SK-N-SH treated with all-trans-retinoic acid at 6 μM for 48 hours (cell line): ENCODE measurements around the gene NFYC.

Experiments used
- ATAC-seq: fragments of 200-7000 bp; cut with Tn5 transposase; 3 replicates; pipeline ENCODE4 v1.9.1; 2020; ENCODE audit warnings: mild to moderate bottlenecking, moderate library complexity
- ARNTL ChIP-seq: fragments of 450-650 bp; formaldehyde crosslinking; IDR thresholded peaks from 2 replicates; pipeline ENCODE4 v1.5.0; 2020; ENCODE audit warnings: low read depth, mild to moderate bottlenecking, moderate library complexity, borderline replicate concordance
- CREB5 ChIP-seq: fragments of 250-450 bp; sonication (Bioruptor Pico); IDR thresholded peaks from 2 replicates; pipeline ENCODE4 v1.5.1; 2020; ENCODE audit warnings: low read depth, mild to moderate bottlenecking, moderate library complexity
- CSDC2 ChIP-seq: fragments of 250-450 bp; sonication (Bioruptor Pico); IDR thresholded peaks from 2 replicates; pipeline ENCODE4 v1.5.0; 2020; ENCODE audit warnings: mild to moderate bottlenecking, moderate library complexity
- ESRRG ChIP-seq: fragments of 250-450 bp; sonication (Bioruptor Pico); IDR thresholded peaks from 2 replicates; pipeline ENCODE4 v1.6.1; 2021; ENCODE audit warnings: mild to moderate bottlenecking
- ISL1 ChIP-seq: fragments of 250-450 bp; sonication (Bioruptor Pico); IDR thresholded peaks from 2 replicates; pipeline ENCODE4 v2.1.2; 2022; ENCODE audit warnings: mild to moderate bottlenecking, moderate library complexity
- OSR1 ChIP-seq: fragments of 250-450 bp; sonication (Bioruptor Pico); IDR thresholded peaks from 2 replicates; pipeline ENCODE4 v1.8.0; 2022; ENCODE audit warnings: moderate library complexity, mild to moderate bottlenecking, inconsistent platforms
- PPARA ChIP-seq: fragments of 250-450 bp; sonication (Bioruptor Pico); IDR thresholded peaks from 2 replicates; pipeline ENCODE4 v1.5.0; 2020; ENCODE audit warnings: mild to moderate bottlenecking, borderline replicate concordance
- RARB ChIP-seq: fragments of 250-450 bp; sonication (Bioruptor Pico); IDR thresholded peaks from 2 replicates; pipeline ENCODE4 v1.8.0; 2021; ENCODE audit warnings: mild to moderate bottlenecking, moderate library complexity
- SNAI2 ChIP-seq: fragments of 250-450 bp; sonication (Bioruptor Pico); IDR thresholded peaks from 2 replicates; pipeline ENCODE4 v1.5.0; 2020; ENCODE audit warnings: mild to moderate bottlenecking, moderate library complexity
- TCF4 ChIP-seq: fragments of 250-450 bp; sonication (Bioruptor Pico); IDR thresholded peaks from 2 replicates; pipeline ENCODE4 v1.8.0; 2021; ENCODE audit warnings: mild to moderate bottlenecking, moderate library complexity, borderline replicate concordance
- ZC3H10 ChIP-seq: fragments of 250-450 bp; sonication (Bioruptor Pico); IDR thresholded peaks from 2 replicates; pipeline ENCODE4 v1.5.1; 2021; ENCODE audit warnings: mild to moderate bottlenecking, moderate library complexity
- ZFP3 ChIP-seq: fragments of 250-450 bp; sonication (Bioruptor Pico); IDR thresholded peaks from 2 replicates; pipeline ENCODE4 v1.5.0; 2020; ENCODE audit warnings: mild to moderate bottlenecking, moderate library complexity
- ZFP30 ChIP-seq: fragments of 450-650 bp; formaldehyde crosslinking; IDR thresholded peaks from 2 replicates; pipeline ENCODE4 v1.5.0; 2022; ENCODE audit warnings: mild to moderate bottlenecking, moderate library complexity
- ZNF565 ChIP-seq: fragments of 450-650 bp; formaldehyde crosslinking; conservative IDR thresholded peaks from 2 replicates; pipeline ENCODE4 v1.5.0; 2020; ENCODE audit warnings: low read depth, mild to moderate bottlenecking, moderate library complexity
- ZNF70 ChIP-seq: fragments of 450-650 bp; formaldehyde crosslinking; IDR thresholded peaks from 2 replicates; pipeline ENCODE4 v1.5.0; 2020; ENCODE audit warnings: mild to moderate bottlenecking, moderate library complexity
- ZNF8 ChIP-seq: fragments of 450-650 bp; formaldehyde crosslinking; IDR thresholded peaks from 2 replicates; pipeline ENCODE4 v1.5.0; 2020; ENCODE audit warnings: mild to moderate bottlenecking, moderate library complexity
- TF ChIP-seq, protein P1 (sequence below): fragments of 250-450 bp; sonication (Bioruptor Pico); IDR thresholded peaks from 2 replicates; pipeline ENCODE4 v1.8.0; 2020; ENCODE audit warnings: mild to moderate bottlenecking, moderate library complexity, borderline replicate concordance
- TF ChIP-seq, protein P2 (sequence below): fragments of 250-450 bp; sonication (Bioruptor Pico); IDR thresholded peaks from 2 replicates; pipeline ENCODE4 v1.5.0; 2020; ENCODE audit warnings: mild to moderate bottlenecking, moderate library complexity

The NFYC gene

DNA sequence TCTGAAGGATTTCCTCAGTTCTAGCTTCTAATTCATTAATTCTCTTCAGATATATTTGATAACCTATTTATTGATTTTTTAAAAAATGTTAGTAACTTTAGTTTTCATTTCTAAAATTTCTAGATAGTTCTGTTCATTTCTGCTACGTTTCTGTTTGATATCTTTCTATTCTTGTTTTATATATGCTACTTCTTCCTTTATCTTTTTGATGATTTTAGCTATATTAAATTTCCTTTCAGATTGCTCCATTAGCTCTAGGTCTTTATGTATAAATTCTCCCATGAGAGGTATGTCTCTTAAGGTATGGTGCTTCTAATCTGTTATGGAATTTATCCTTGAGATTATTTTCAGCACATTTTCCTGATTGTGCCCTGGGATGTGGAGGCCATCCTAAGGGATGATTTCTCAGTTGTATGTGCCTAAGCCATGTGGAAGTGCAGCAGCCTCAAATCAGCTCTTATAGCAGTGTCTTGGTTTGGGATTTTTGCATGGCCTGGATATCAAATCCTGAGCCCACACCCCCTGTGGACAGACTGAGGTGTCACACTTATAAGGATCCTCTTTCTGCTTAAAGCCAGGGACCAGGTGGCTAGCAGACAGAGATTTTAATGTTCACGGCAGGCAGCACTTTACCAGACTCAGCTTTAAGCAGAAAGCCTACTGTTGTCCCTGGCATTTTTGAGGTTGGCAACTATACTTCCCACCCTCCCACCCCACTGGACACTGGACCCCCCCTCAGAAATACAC lies 85.9 kb downstream of the NFYC start (continued):
- TF ChIP-seq, protein P1, sequence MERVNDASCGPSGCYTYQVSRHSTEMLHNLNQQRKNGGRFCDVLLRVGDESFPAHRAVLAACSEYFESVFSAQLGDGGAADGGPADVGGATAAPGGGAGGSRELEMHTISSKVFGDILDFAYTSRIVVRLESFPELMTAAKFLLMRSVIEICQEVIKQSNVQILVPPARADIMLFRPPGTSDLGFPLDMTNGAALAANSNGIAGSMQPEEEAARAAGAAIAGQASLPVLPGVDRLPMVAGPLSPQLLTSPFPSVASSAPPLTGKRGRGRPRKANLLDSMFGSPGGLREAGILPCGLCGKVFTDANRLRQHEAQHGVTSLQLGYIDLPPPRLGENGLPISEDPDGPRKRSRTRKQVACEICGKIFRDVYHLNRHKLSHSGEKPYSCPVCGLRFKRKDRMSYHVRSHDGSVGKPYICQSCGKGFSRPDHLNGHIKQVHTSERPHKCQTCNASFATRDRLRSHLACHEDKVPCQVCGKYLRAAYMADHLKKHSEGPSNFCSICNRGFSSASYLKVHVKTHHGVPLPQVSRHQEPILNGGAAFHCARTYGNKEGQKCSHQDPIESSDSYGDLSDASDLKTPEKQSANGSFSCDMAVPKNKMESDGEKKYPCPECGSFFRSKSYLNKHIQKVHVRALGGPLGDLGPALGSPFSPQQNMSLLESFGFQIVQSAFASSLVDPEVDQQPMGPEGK (CRISPR knock-in tag) = no peak
- TF ChIP-seq PPARA (CRISPR knock-in tag) = no peak
- TF ChIP-seq ISL1 = no peak
- no peak for TF ChIP-seq ARNTL
- TF ChIP-seq, all 23 proteins: peak for 0

- no peak for ATAC-seq
These were observed 89.4 kb downstream of the NFYC start for GRCh38 chr1:40780678-40781607.

DNA sequence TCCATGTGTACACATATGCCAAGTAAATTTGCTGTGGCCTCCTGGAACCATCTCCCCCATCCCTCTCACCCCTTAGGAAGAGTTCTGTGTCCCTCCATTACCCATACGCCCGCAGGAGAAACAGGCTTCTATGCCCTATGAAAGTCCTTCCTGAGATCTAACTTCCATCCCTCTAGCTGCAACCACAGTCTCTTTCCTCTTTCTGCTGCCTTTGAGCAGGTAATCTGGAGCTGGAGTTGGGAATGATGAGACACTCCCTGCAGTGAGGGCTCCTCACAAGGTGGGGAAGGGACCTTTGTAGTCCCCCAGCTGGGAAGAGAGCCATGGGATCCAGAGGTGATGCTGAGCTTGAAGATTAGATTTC lies 90.1 kb downstream of the NFYC start:
- ATAC-seq = no peak
- TF ChIP-seq CSDC2 (CRISPR knock-in tag) (no peak), TCF4 (CRISPR knock-in tag) (no peak), OSR1 (CRISPR knock-in tag) (no peak), CREB5 (CRISPR knock-in tag) (no peak)
- TF ChIP-seq, protein P1 (CRISPR knock-in tag) = no peak
- TF ChIP-seq, protein P2, sequence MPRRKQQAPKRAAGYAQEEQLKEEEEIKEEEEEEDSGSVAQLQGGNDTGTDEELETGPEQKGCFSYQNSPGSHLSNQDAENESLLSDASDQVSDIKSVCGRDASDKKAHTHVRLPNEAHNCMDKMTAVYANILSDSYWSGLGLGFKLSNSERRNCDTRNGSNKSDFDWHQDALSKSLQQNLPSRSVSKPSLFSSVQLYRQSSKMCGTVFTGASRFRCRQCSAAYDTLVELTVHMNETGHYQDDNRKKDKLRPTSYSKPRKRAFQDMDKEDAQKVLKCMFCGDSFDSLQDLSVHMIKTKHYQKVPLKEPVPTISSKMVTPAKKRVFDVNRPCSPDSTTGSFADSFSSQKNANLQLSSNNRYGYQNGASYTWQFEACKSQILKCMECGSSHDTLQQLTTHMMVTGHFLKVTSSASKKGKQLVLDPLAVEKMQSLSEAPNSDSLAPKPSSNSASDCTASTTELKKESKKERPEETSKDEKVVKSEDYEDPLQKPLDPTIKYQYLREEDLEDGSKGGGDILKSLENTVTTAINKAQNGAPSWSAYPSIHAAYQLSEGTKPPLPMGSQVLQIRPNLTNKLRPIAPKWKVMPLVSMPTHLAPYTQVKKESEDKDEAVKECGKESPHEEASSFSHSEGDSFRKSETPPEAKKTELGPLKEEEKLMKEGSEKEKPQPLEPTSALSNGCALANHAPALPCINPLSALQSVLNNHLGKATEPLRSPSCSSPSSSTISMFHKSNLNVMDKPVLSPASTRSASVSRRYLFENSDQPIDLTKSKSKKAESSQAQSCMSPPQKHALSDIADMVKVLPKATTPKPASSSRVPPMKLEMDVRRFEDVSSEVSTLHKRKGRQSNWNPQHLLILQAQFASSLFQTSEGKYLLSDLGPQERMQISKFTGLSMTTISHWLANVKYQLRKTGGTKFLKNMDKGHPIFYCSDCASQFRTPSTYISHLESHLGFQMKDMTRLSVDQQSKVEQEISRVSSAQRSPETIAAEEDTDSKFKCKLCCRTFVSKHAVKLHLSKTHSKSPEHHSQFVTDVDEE (CRISPR knock-in tag) = no peak
- TF ChIP-seq, all 23 proteins: peak for 0

More at GRCh38 chr1:40780678-40781607, 89.4 kb downstream of the NFYC start:
- TF ChIP-seq ZFP30 (CRISPR knock-in tag) (no peak), CSDC2 (CRISPR knock-in tag) (no peak), RARB (no peak), ESRRG (CRISPR knock-in tag) (no peak), PPARA (CRISPR knock-in tag) (no peak), ARNTL (no peak), CREB5 (CRISPR knock-in tag) (no peak), ZFP3 (CRISPR knock-in tag) (no peak), ZNF565 (CRISPR knock-in tag) (no peak), SNAI2 (CRISPR knock-in tag) (no peak), ZC3H10 (CRISPR knock-in tag) (no peak), ZNF70 (no peak), ZNF8 (CRISPR knock-in tag) (no peak), OSR1 (CRISPR knock-in tag) (no peak)
- TF ChIP-seq, protein P1 (CRISPR knock-in tag) = no peak
